Endothelial cell of umbilical vein (primary cell): ENCODE results near the gene SIX5. TPM values are rescaled to one million over a fixed set of nuclear protein-coding genes. Genes with fewer than 3 reads are reported as not detected.

Experiments used
- BruUV-seq: library from RNA; stranded (reverse); fragments of 400-500 nt; replicated peaks from 2 replicates; lab custom pipeline; 2021; lab: Mats Ljungman, UMichigan
- CTCF ChIA-PET: fragments of 300-600, 350-600 bp; sonication (Branson Sonifier 250); formaldehyde crosslinking; loops from one replicate; lab custom pipeline; 2021; ENCODE audit warnings: antibody characterized with exemption, inconsistent platforms; lab: Charles Lee
- POLR2A ChIA-PET: fragments of 300-600, 350-600 bp; sonication (Branson Sonifier 250); formaldehyde crosslinking; loops from one replicate; lab custom pipeline; 2021; ENCODE audit warnings: antibody characterized with exemption, inconsistent platforms; lab: Charles Lee
- DNase-seq: peaks from one replicate; pipeline ENCODE4 v3.0.0-alpha.2; 2011; ENCODE audit warnings: low read depth, low spot score
- FAIRE-seq: peaks from 2 replicates; lab custom pipeline; 2011; peaks lifted over from hg19 to GRCh38; lab: Jason Lieb, UNC
- H2AFZ ChIP-seq: 2 replicates; pipeline ENCODE4 v1.6.0; 2012; ENCODE audit warnings: low read depth, low read length, control low read depth, inconsistent platforms
- H3K27ac ChIP-seq: 2 replicates; pipeline ENCODE4 v1.5.1; 2011; ENCODE audit warnings: low read depth, mild to moderate bottlenecking, control low read depth, low read length, moderate library complexity; ENCODE audit not compliant: insufficient read depth
- H3K27me3 ChIP-seq, 2 experiments: 2 replicates each; pipeline versions ENCODE4 v1.6.0 to v1.6.1; 2011; ENCODE audit warnings: low read length in 2 of 2, mixed read lengths in 1 of 2; ENCODE audit not compliant: control insufficient read depth in 2 of 2, insufficient read depth in 2 of 2
- H3K36me3 ChIP-seq, 2 experiments: 2 replicates in 1 of 2; 3 replicates in 1 of 2; pipeline ENCODE4 v1.5.1; 2011; ENCODE audit warnings: low read length in 2 of 2, mild to moderate bottlenecking in 1 of 2, moderate library complexity in 1 of 2; ENCODE audit not compliant: control insufficient read depth in 2 of 2, insufficient read depth in 2 of 2; ENCODE audit errors: extremely low read depth in 1 of 2
- H3K4me1 ChIP-seq: 3 replicates; pipeline ENCODE4 v1.5.1; 2011; ENCODE audit warnings: mild to moderate bottlenecking, low read length; ENCODE audit not compliant: control insufficient read depth, insufficient read depth; ENCODE audit errors: extremely low read depth
- H3K4me2 ChIP-seq: 2 replicates; pipeline ENCODE4 v1.6.1; 2011; ENCODE audit warnings: low read length, control low read depth, mixed read lengths; ENCODE audit not compliant: insufficient read depth
- H3K4me3 ChIP-seq, 3 experiments: fragments of 200-600 bp in 1 of 3; sonication (generic), shearing (Covaris generic) in 1 of 3; replicated peaks in 1 of 3; 2 replicates each; pipeline ENCODE4 v1.5.1; 2011 to 2016; ENCODE audit warnings: control low read depth in 3 of 3, low read length in 3 of 3, mild to moderate bottlenecking in 2 of 3, inconsistent platforms in 1 of 3, low read depth in 1 of 3, moderate library complexity in 1 of 3; ENCODE audit not compliant: insufficient read depth in 1 of 3
- H3K79me2 ChIP-seq: 2 replicates; pipeline ENCODE4 v1.6.0; 2012; ENCODE audit warnings: low read length, inconsistent platforms; ENCODE audit not compliant: control insufficient read depth, insufficient read depth
- H3K9ac ChIP-seq: replicated peaks from 2 replicates; pipeline ENCODE3; 2011; ENCODE audit warnings: low read length, control low read depth; ENCODE audit not compliant: insufficient read depth; ENCODE audit errors: extremely low read depth
- H3K9me1 ChIP-seq: replicated peaks from 3 replicates; pipeline ENCODE4 v1.6.0; 2011; ENCODE audit warnings: mild to moderate bottlenecking, low read length; ENCODE audit not compliant: control insufficient read depth, insufficient read depth; ENCODE audit errors: extremely low read depth
- H3K9me3 ChIP-seq: replicated peaks from 2 replicates; pipeline ENCODE4 v1.5.1; 2012; ENCODE audit warnings: low read length, inconsistent platforms; ENCODE audit not compliant: control insufficient read depth, insufficient read depth
- H4K20me1 ChIP-seq: replicated peaks from 2 replicates; pipeline ENCODE3; 2011; ENCODE audit warnings: mild to moderate bottlenecking, low read length; ENCODE audit not compliant: control insufficient read depth, insufficient read depth; ENCODE audit errors: extremely low read depth
- EZH2 ChIP-seq: IDR thresholded peaks from 2 replicates; pipeline ENCODE4 v1.6.1; 2012; ENCODE audit warnings: borderline replicate concordance, low read depth, mild to moderate bottlenecking, moderate library complexity, low read length, inconsistent platforms; ENCODE audit not compliant: severe bottlenecking
- FOS ChIP-seq: IDR thresholded peaks from 2 replicates; pipeline ENCODE4 v1.6.1; 2011; ENCODE audit warnings: mild to moderate bottlenecking, low read length, moderate library complexity, borderline replicate concordance; ENCODE audit not compliant: insufficient read depth
- GATA2 ChIP-seq: IDR thresholded peaks from 2 replicates; pipeline ENCODE4 v1.7.0; 2011; ENCODE audit warnings: low read depth, mild to moderate bottlenecking, moderate library complexity, mixed read lengths, low read length; ENCODE audit not compliant: insufficient read length, insufficient read depth
- JUN ChIP-seq: IDR thresholded peaks from 2 replicates; pipeline ENCODE4 v1.6.1; 2011; ENCODE audit warnings: borderline replicate concordance, low read depth; ENCODE audit not compliant: insufficient read length, insufficient read depth
- MYC ChIP-seq: IDR thresholded peaks from one replicate; pipeline ENCODE4 v1.6.1; 2011; ENCODE audit warnings: mild to moderate bottlenecking, low read depth, low read length
- POLR2A ChIP-seq: IDR thresholded peaks from 2 replicates; pipeline ENCODE4 v1.6.1; 2012; ENCODE audit warnings: low read depth, mild to moderate bottlenecking, control low read depth, low read length
- POLR2AphosphoS5 ChIP-seq: IDR thresholded peaks from 2 replicates; pipeline ENCODE4 v1.6.1; 2012; ENCODE audit warnings: low read depth, mild to moderate bottlenecking, control low read depth, low read length, moderate library complexity; ENCODE audit not compliant: insufficient read depth
- dilution Hi-C: fragments of 300-500 bp; cut with MboI; formaldehyde crosslinking; loops from one replicate; pipeline ENCODE4 v1.15.0; 2019; ENCODE audit warnings: low sequenced_read_pairs; ENCODE audit not compliant: extremely low pct_ligation_motif_present
- intact Hi-C: fragments of 100-400 bp; cut with micrococcal nuclease; formaldehyde crosslinking; loops from one replicate; pipeline ENCODE4 v1.10.0; 2022
- polyA plus RNA-seq, 4 experiments: library from polyadenylated mRNA; depleted of rRNA in 3 of 4; stranded (reverse) in 3 of 4; unstranded in 1 of 4; fragments of >200 nt; gene quantifications; 2 replicates each; pipeline versions ENCODE4 v1.2.1 to v1.2.3, GENCODE V29; 2011 to 2012; ENCODE audit warnings: missing spikeins in 1 of 4
- total RNA-seq: library from RNA; stranded (reverse); gene quantifications from 2 replicates; pipeline ENCODE4 v1.2.3, GENCODE V29; 2021
- TF ChIP-seq, protein P1 (sequence below): IDR thresholded peaks from 2 replicates; pipeline ENCODE4 v1.6.1; 2011; ENCODE audit not compliant: insufficient read depth, insufficient read length
- TF ChIP-seq, protein P2 (sequence below), 2 donors: IDR thresholded peaks; 1 replicate in 1 of 2; 2 replicates in 1 of 2; pipeline ENCODE4 v1.5.1; 2011; ENCODE audit warnings: low read length in 2 of 2, mild to moderate bottlenecking in 2 of 2, moderate library complexity in 2 of 2, control low read depth in 1 of 2, inconsistent platforms in 1 of 2, low read depth in 1 of 2; ENCODE audit not compliant: insufficient read depth in 1 of 2; ENCODE audit errors: extremely low read depth in 1 of 2

Gene SIX5
- total and polyA plus RNA-seq, 2 donors (not counting 3 experiments of a cell fraction or from before 2014, with no cell fraction given): 13.1 to 16.7 TPM

DNA sequence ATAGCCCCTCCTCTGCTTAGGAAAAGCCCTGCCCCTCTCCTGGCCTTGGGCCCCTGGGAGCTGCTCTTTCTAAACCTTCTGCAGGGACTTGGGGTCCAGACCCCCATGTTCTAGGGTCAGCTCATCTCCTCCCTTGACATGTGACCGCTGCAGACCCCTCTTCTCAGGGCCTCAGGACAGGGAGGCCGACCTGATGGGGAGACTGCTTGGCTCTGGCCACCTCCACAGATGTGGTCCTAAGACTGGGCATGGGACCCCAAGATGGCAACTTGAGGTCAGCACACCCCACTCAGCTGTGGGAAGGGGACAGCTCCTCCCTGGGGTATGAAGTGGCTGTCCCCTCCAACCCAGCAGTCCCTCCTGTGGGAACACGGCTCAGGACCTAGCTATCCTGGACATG is 3.9 kb upstream of the SIX5 start:
- no peaks in the 10 kb centered on the region for H3K9me3 ChIP-seq
- no peaks in the 10 kb centered on the region for H4K20me1 ChIP-seq
- ChIA-PET CTCF (interaction anchor here (1.4 to 2.6 kb wide), 3 partner anchors 26 to 45 kb away, joined by 3 to 9 read pairs (median 8); no protein-coding TSS in a partner anchor), POLR2A (no interaction called here)
- no peaks in the 10 kb centered on the region for H3K27me3 ChIP-seq
- H3K4me2 ChIP-seq: no peak overlapping the region
- H3K9ac ChIP-seq: no peak overlapping the region
- DNase-seq (no peak), FAIRE-seq (no peak)
- no peak overlapping the region for H2AFZ ChIP-seq
- H3K36me3 ChIP-seq: peaks cover 3 to 16% of the 10 kb centered on the region in 2 experiments
- no TSS peak for BruUV-seq
- dilution Hi-C loops: no loop called here
- TF ChIP-seq POLR2A: no peak
- peaks cover 9% of the 10 kb centered on the region for H3K4me1 ChIP-seq
- intact Hi-C loops: no loop called here
- H3K9me1 ChIP-seq: no peaks in the 10 kb centered on the region
- H3K4me3 ChIP-seq: no peak overlapping the region
- H3K79me2 ChIP-seq: no peaks in the 10 kb centered on the region
- H3K27ac ChIP-seq: no peak overlapping the region

DNA sequence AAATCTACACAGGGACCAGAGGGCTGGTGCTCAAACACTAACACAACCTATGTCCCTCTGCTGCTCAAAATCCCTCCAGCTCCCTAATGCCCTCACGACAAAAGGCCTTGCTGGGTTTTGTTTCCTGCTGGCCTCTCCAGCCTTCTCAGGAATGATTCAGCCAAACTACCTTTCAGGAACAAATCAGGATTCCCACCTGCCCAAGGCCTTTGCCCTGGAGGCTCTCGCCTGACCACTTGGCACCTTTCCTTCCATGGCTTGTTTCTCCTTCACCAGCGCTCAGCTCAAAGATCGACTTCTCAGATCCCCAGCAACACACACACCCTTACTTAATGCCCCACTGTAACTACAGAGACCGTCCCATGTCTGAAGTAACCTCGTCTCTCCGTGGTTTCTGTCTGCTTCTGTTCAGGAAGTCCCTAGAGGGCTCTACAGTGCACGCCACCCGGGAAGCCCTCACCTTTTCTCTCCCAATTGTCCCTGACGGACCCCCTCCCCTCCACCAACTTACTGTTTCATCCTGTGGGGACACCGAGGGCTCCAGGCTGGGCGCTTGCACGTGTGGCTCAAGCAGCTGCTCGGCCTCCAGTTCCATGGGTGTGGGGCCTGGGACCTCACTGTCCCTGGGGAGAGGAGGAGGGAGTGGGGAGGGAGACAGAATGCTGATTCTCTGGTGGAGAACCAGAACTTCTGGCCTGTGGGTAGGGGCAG is 3.2 kb upstream of the SIX5 start:
- dilution Hi-C loops: no loop called here
- H3K9ac ChIP-seq: no peak overlapping the region
- no peak overlapping the region for H3K27ac ChIP-seq
- ChIA-PET POLR2A (no interaction called here), CTCF (interaction anchor here (1.4 to 2.6 kb wide), 3 partner anchors 27 to 46 kb away, joined by 3 to 9 read pairs (median 8); no protein-coding TSS in a partner anchor)
- no TSS peak for BruUV-seq
- H3K36me3 ChIP-seq: peaks cover 3 to 10% of the 10 kb centered on the region in 2 experiments
- H3K4me3 ChIP-seq: no peak overlapping the region
- no peaks in the 10 kb centered on the region for H3K27me3 ChIP-seq
- H3K9me3 ChIP-seq: no peaks in the 10 kb centered on the region
- TF ChIP-seq POLR2A (no peak), MYC (no peak), EZH2 (no peak), GATA2 (no peak), FOS (no peak), POLR2AphosphoS5 (no peak), JUN (no peak)
- TF ChIP-seq, protein P1, sequence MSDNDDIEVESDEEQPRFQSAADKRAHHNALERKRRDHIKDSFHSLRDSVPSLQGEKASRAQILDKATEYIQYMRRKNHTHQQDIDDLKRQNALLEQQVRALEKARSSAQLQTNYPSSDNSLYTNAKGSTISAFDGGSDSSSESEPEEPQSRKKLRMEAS: no peak
- TF ChIP-seq, protein P2, sequence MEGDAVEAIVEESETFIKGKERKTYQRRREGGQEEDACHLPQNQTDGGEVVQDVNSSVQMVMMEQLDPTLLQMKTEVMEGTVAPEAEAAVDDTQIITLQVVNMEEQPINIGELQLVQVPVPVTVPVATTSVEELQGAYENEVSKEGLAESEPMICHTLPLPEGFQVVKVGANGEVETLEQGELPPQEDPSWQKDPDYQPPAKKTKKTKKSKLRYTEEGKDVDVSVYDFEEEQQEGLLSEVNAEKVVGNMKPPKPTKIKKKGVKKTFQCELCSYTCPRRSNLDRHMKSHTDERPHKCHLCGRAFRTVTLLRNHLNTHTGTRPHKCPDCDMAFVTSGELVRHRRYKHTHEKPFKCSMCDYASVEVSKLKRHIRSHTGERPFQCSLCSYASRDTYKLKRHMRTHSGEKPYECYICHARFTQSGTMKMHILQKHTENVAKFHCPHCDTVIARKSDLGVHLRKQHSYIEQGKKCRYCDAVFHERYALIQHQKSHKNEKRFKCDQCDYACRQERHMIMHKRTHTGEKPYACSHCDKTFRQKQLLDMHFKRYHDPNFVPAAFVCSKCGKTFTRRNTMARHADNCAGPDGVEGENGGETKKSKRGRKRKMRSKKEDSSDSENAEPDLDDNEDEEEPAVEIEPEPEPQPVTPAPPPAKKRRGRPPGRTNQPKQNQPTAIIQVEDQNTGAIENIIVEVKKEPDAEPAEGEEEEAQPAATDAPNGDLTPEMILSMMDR (IDR thresholded peaks at IDR 0.05; ENCODE audit: extremely low read depth in 1 of 2, insufficient read depth in 1 of 2, low read depth in 1 of 2, low read length in 2 of 2): no peak
- H3K79me2 ChIP-seq: no peaks in the 10 kb centered on the region
- no peak overlapping the region for H2AFZ ChIP-seq
- no peak for FAIRE-seq
- H3K9me1 ChIP-seq: no peaks in the 10 kb centered on the region
- DNase-seq: no peak
- H3K4me1 ChIP-seq: peaks cover 9% of the 10 kb centered on the region
- H4K20me1 ChIP-seq: no peaks in the 10 kb centered on the region
- H3K4me2 ChIP-seq: no peak overlapping the region
- intact Hi-C loops: no loop called here
